AG04450 (cell line): Measurements from ENCODE around the gene SLC25A10. TPM values are rescaled to one million over a fixed set of nuclear protein-coding genes. Genes with fewer than 3 reads are reported as not detected.

Source experiments
- CTCF ChIA-PET: fragments of 300-600, 350-600 bp; formaldehyde crosslinking; extraction: SDS; loops from one replicate; lab custom pipeline; 2022; ENCODE audit warnings: antibody characterized with exemption, inconsistent platforms; lab: Charles Lee
- POLR2A ChIA-PET: fragments of 350-600 bp; formaldehyde crosslinking; extraction: SDS; loops from one replicate; lab custom pipeline; 2021; ENCODE audit warnings: antibody characterized with exemption, inconsistent platforms; lab: Yijun Ruan, JAX
- DNase-seq: peaks from one replicate; pipeline ENCODE4 v3.0.0-alpha.2; 2011; ENCODE audit warnings: low read depth, low spot score
- H3K27ac ChIP-seq: one replicate; pipeline ENCODE4 v1.5.1; 2012; ENCODE audit warnings: low read depth, low read length, control low read depth
- H3K27me3 ChIP-seq: one replicate; pipeline ENCODE4 v1.6.0; 2012; ENCODE audit warnings: low read length; ENCODE audit not compliant: control insufficient read depth, insufficient read depth
- H3K4me3 ChIP-seq: 2 replicates; pipeline ENCODE4 v1.5.1; 2011; ENCODE audit warnings: mild to moderate bottlenecking, low read depth, low read length, control low read depth
- H3K9me3 ChIP-seq: 2 replicates; pipeline ENCODE4 v1.5.1; 2012; ENCODE audit warnings: low read length; ENCODE audit not compliant: control insufficient read depth, insufficient read depth
- CTCF ChIP-seq: IDR thresholded peaks from 2 replicates; pipeline ENCODE4 v1.5.1; 2011; ENCODE audit warnings: low read depth, low read length, control low read depth, inconsistent platforms
- polyA plus RNA-seq: library from polyadenylated mRNA; depleted of rRNA; stranded (reverse); fragments of >200 nt; gene quantifications from 2 replicates; pipeline ENCODE4 v1.2.3, GENCODE V29; 2011

Gene SLC25A10
- polyA plus RNA-seq, 1 experiment: 3.3 TPM

- peak overlapping the region; percentile 21 for H3K27ac ChIP-seq
- no peak overlapping the region for H3K4me3 ChIP-seq
- ChIA-PET POLR2A (interaction anchor here (3.8 kb wide), 1 partner anchor 17 kb away, joined by 35 read pairs; the partner anchor contains the start of genes ARL16 and HGS), CTCF (no interaction called here)
- H3K27me3 ChIP-seq: no peaks in the 10 kb centered on the region
- no peaks in the 10 kb centered on the region; the same call in 1 of the 2 replicates for H3K9me3 ChIP-seq
- no peak for DNase-seq
- no peak for TF ChIP-seq CTCF
Observed at GRCh38 chr17:81700353-81701287, 11.5 kb upstream of the SLC25A10 start.

GRCh38 chr17:81701288-81702071 is 10.6 kb upstream of the SLC25A10 start:
- Histone ChIP-seq H3K27me3 (no peaks in the 10 kb centered on the region), H3K9me3 (no peaks in the 10 kb centered on the region; the same call in 1 of the 2 replicates), H3K27ac (peak overlapping the region; percentile 21), H3K4me3 (peak overlapping the region; percentile 90)
- no peak for DNase-seq
- 0 out of 2 replicates have a peak, but pooled peaks have one; percentile 7 for TF ChIP-seq CTCF
- CTCF ChIA-PET: interaction anchor here (1.2 kb wide), 1 partner anchor 16 kb away, joined by 3 read pairs; no protein-coding TSS in a partner anchor
- POLR2A ChIA-PET: interaction anchor here (0.5 to 3.8 kb wide), 5 partner anchors 18 to 239 kb away, joined by 3 to 35 read pairs (median 5); partner anchors contain the start of genes ARL16, CCDC137, HGS and MCRIP1

GRCh38 chr17:81702934-81703746 is 8.9 kb upstream of the SLC25A10 start, which contains the start of gene MRPL12:
Gene MRPL12, plus strand, starts transcription at chr17:81703367. Its CDS starts 135 bp downstream, at chr17:81703502.
- TF ChIP-seq CTCF: no peak
- peak; percentile 58 for DNase-seq
- H3K9me3 ChIP-seq: no peaks in the 10 kb centered on the region; the same call in 1 of the 2 replicates
- peak within 1 kb of the TSS; percentile 90 for H3K4me3 ChIP-seq
- peak within 1 kb of the TSS; percentile 87 for H3K27ac ChIP-seq
- ChIA-PET POLR2A (interaction anchor here (0.5 to 3.8 kb wide), 15 partner anchors 8 to 341 kb away, joined by 3 to 35 read pairs (median 4); partner anchors contain the start of genes ACTG1, ARL16, CCDC137 and HGS), CTCF (no interaction called here)
- H3K27me3 ChIP-seq: no peaks in the 10 kb centered on the region

- CTCF ChIA-PET: no interaction called here
- H3K4me3 ChIP-seq: peak overlapping the region; percentile 90
- POLR2A ChIA-PET: interaction anchor here (0.5 to 3.8 kb wide), 10 partner anchors 8 to 192 kb away, joined by 3 to 35 read pairs (median 4); partner anchors contain the start of genes ACTG1, ARL16, CCDC137 and HGS
- H3K9me3 ChIP-seq: no peaks in the 10 kb centered on the region; the same call in 1 of the 2 replicates
- no peak for TF ChIP-seq CTCF
- H3K27me3 ChIP-seq: no peaks in the 10 kb centered on the region
- DNase-seq: no peak
- peak overlapping the region; percentile 21 for H3K27ac ChIP-seq
Observed at GRCh38 chr17:81703747-81704654, 8.1 kb upstream of the SLC25A10 start.
